Measurements from ENCODE around the gene CLEC19A. TPM values are rescaled to one million over a fixed set of nuclear protein-coding genes. Genes with fewer than 3 reads are reported as not detected.
"Not testable (repeated sequence)": the region's sequence is repeated elsewhere in the genome, so short reads cannot be mapped to it uniquely, and the experiment has no call there.

The CLEC19A gene
- total RNA-seq, 2 donors from 2014 or later, result not detected

GRCh38 chr16:19315889-19316433, 30.4 kb downstream of the CLEC19A start:
- no peak for DNase-seq (ENCODE audit: low spot score)
- H3K36me3 Mint-ChIP-seq, result no peaks in the 10 kb centered on the region
- no peak overlapping the region for H3K4me3 Mint-ChIP-seq
- H3K27me3 Mint-ChIP-seq, result peaks cover under 1 to 3% of the 10 kb centered on the region in 2 donors
- H3K4me1 Mint-ChIP-seq (ENCODE audit: low read depth in 2 of 2), result no peaks in the 10 kb centered on the region
- no peak overlapping the region for H3K27ac Mint-ChIP-seq
- ATAC-seq, result no peak
- no peaks in the 10 kb centered on the region for H3K9me3 Mint-ChIP-seq

- Mint-ChIP-seq H3K27me3 (peaks cover 5 to 7% of the 10 kb centered on the region in 2 donors), H3K4me3 (no peak overlapping the region), H3K36me3 (no peaks in the 10 kb centered on the region), H3K9me3 (peaks cover 2% of the 10 kb centered on the region), H3K4me1 (ENCODE audit: low read depth in 2 of 2) (no peaks in the 10 kb centered on the region), H3K27ac (no peak overlapping the region)
- no peak for ATAC-seq
- DNase-seq (ENCODE audit: low spot score), result no peak
These were observed 31.3 kb downstream of the CLEC19A start for GRCh38 chr16:19316846-19317245.

DNA sequence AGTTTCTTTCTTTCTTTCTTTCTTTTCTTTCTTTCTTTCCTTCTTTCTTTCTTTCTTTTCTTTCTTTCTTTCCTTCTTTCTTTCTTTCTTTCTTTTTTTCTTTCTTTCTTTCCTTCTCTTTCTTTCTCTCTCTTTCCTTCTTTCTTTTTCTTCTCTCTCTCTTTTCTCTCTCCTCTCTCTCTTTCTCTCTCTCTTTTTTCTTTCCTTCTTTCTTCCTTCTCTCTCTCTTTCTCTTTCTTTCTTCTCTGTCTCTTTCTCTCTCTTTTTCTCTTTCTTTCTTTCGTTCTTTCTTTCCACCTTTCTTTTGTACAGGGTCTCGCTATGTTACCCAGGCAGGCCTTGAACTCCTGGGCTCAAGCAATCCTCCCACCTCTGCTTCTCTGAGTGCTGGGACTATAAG, 35.7 kb downstream of the CLEC19A start:
- not testable (repeated sequence) for H3K36me3 Mint-ChIP-seq; H3K9me3 Mint-ChIP-seq; H3K4me1 Mint-ChIP-seq (ENCODE audit: low read depth in 2 of 2); H3K27ac Mint-ChIP-seq; ATAC-seq; H3K4me3 Mint-ChIP-seq; DNase-seq (ENCODE audit: low spot score)
- peaks cover 7 to 11% of the 10 kb centered on the region in 2 donors for H3K27me3 Mint-ChIP-seq

GRCh38 chr16:19323596-19323995, 38.1 kb downstream of the CLEC19A start:
- Mint-ChIP-seq H3K27me3 (peaks cover 11 to 14% of the 10 kb centered on the region in 2 donors), H3K4me3 (no peak overlapping the region), H3K9me3 (peaks cover 2% of the 10 kb centered on the region), H3K36me3 (no peaks in the 10 kb centered on the region), H3K4me1 (ENCODE audit: low read depth in 2 of 2) (no peaks in the 10 kb centered on the region), H3K27ac (no peak overlapping the region)
- no peak for ATAC-seq
- no peak for DNase-seq (ENCODE audit: low spot score)

GRCh38 chr16:19328364-19328763, 42.8 kb downstream of the CLEC19A start:
- DNase-seq (ENCODE audit: low spot score) (no peak), ATAC-seq (no peak)
- Mint-ChIP-seq H3K4me3 (no peak overlapping the region), H3K36me3 (no peaks in the 10 kb centered on the region), H3K27ac (no peak overlapping the region), H3K9me3 (peaks cover 3% of the 10 kb centered on the region), H3K4me1 (ENCODE audit: low read depth in 2 of 2) (no peaks in the 10 kb centered on the region), H3K27me3 (peaks cover 5 to 14% of the 10 kb centered on the region in 2 donors)

GRCh38 chr16:19329932-19330331, 44.4 kb downstream of the CLEC19A start:
- Mint-ChIP-seq H3K9me3 (peaks cover 3% of the 10 kb centered on the region), H3K27ac (no peak overlapping the region), H3K36me3 (no peaks in the 10 kb centered on the region), H3K27me3 (peaks cover 3 to 14% of the 10 kb centered on the region in 2 donors), H3K4me3 (no peak overlapping the region), H3K4me1 (ENCODE audit: low read depth in 2 of 2) (no peaks in the 10 kb centered on the region)
- DNase-seq (ENCODE audit: low spot score) (no peak), ATAC-seq (no peak)

- no peak for ATAC-seq
- no peak overlapping the region for H3K27ac Mint-ChIP-seq
- H3K4me3 Mint-ChIP-seq, result no peak overlapping the region
- peaks cover 3% of the 10 kb centered on the region for H3K9me3 Mint-ChIP-seq
- no peaks in the 10 kb centered on the region for H3K4me1 Mint-ChIP-seq (ENCODE audit: low read depth in 2 of 2)
- no peaks in the 10 kb centered on the region for H3K36me3 Mint-ChIP-seq
- DNase-seq (ENCODE audit: low spot score), result no peak
- peaks cover 3 to 14% of the 10 kb centered on the region in 2 donors for H3K27me3 Mint-ChIP-seq
These were observed 45.4 kb downstream of the CLEC19A start for GRCh38 chr16:19330841-19331397.

GRCh38 chr16:19331794-19332193, 46.3 kb downstream of the CLEC19A start:
- Mint-ChIP-seq H3K36me3 (no peaks in the 10 kb centered on the region), H3K4me1 (ENCODE audit: low read depth in 2 of 2) (no peaks in the 10 kb centered on the region), H3K27ac (no peak overlapping the region), H3K9me3 (peaks cover 3% of the 10 kb centered on the region), H3K27me3 (peaks cover 3 to 20% of the 10 kb centered on the region in 2 donors), H3K4me3 (no peak overlapping the region)
- ATAC-seq (no peak), DNase-seq (ENCODE audit: low spot score) (no peak)

- Mint-ChIP-seq H3K9me3 (peaks cover 3% of the 10 kb centered on the region), H3K4me3 (no peak overlapping the region)
These were observed 52.8 kb downstream of the CLEC19A start for GRCh38 chr16:19338335-19338734.

GRCh38 chr16:19344224-19344801, 58.8 kb downstream of the CLEC19A start:
- peaks cover 15 to 41% of the 10 kb centered on the region in 2 donors for H3K27me3 Mint-ChIP-seq
- no peaks in the 10 kb centered on the region for H3K36me3 Mint-ChIP-seq
- peaks cover under 1% of the 10 kb centered on the region for H3K9me3 Mint-ChIP-seq
- ATAC-seq (no peak), DNase-seq (ENCODE audit: low spot score) (no peak)
- no peak overlapping the region for H3K4me3 Mint-ChIP-seq
- H3K4me1 Mint-ChIP-seq (ENCODE audit: low read depth in 2 of 2), result no peaks in the 10 kb centered on the region
- no peak overlapping the region for H3K27ac Mint-ChIP-seq

More at GRCh38 chr16:19338335-19338734, 52.8 kb downstream of the CLEC19A start:
- no peaks in the 10 kb centered on the region for H3K36me3 Mint-ChIP-seq
- ATAC-seq (no peak), DNase-seq (ENCODE audit: low spot score) (no peak)
- no peak overlapping the region for H3K27ac Mint-ChIP-seq
- no peaks in the 10 kb centered on the region for H3K4me1 Mint-ChIP-seq (ENCODE audit: low read depth in 2 of 2)
- peaks cover 4 to 30% of the 10 kb centered on the region in 2 donors for H3K27me3 Mint-ChIP-seq

DNA sequence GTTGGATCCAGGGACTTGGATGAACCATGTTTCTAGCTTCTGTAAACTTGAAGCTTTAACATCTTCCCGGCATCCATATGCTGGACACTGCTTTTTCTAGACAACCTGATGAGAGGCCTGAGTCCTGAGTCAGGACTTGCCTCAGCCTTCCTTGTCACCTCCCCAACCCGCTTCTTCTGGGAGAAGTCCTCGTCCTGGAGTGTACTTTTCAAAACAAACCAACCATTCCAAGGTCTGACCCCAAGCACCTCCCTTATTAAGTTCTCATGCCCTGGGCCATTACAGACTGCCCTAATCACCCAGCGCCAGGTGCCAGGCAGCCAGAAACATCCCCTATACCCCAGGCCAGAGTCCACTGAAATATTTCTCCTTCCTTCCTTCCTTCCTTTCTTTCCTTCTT, 59.4 kb downstream of the CLEC19A start:
- no peak overlapping the region for H3K27ac Mint-ChIP-seq
- no peaks in the 10 kb centered on the region for H3K4me1 Mint-ChIP-seq (ENCODE audit: low read depth in 2 of 2)
- no peaks in the 10 kb centered on the region for H3K36me3 Mint-ChIP-seq
- no peak for DNase-seq (ENCODE audit: low spot score)
- H3K9me3 Mint-ChIP-seq, result no peaks in the 10 kb centered on the region
- peaks cover 15 to 38% of the 10 kb centered on the region in 2 donors for H3K27me3 Mint-ChIP-seq
- H3K4me3 Mint-ChIP-seq, result no peak overlapping the region
- no peak for ATAC-seq

GRCh38 chr16:19346335-19346922, 60.9 kb downstream of the CLEC19A start:
- Mint-ChIP-seq H3K27ac (no peak overlapping the region), H3K4me3 (no peak overlapping the region), H3K27me3 (peaks cover 15 to 35% of the 10 kb centered on the region in 2 donors), H3K9me3 (no peaks in the 10 kb centered on the region), H3K36me3 (no peaks in the 10 kb centered on the region), H3K4me1 (ENCODE audit: low read depth in 2 of 2) (no peaks in the 10 kb centered on the region)
- DNase-seq (ENCODE audit: low spot score) (no peak), ATAC-seq (no peak)

GRCh38 chr16:19348125-19348524, 62.6 kb downstream of the CLEC19A start:
- Mint-ChIP-seq H3K4me1 (ENCODE audit: low read depth in 2 of 2) (no peaks in the 10 kb centered on the region), H3K27me3 (peaks cover 13 to 29% of the 10 kb centered on the region in 2 donors), H3K4me3 (no peak overlapping the region), H3K27ac (no peak overlapping the region), H3K36me3 (no peaks in the 10 kb centered on the region), H3K9me3 (no peaks in the 10 kb centered on the region)
- DNase-seq (ENCODE audit: low spot score), result no peak
- ATAC-seq, result no peak

DNA sequence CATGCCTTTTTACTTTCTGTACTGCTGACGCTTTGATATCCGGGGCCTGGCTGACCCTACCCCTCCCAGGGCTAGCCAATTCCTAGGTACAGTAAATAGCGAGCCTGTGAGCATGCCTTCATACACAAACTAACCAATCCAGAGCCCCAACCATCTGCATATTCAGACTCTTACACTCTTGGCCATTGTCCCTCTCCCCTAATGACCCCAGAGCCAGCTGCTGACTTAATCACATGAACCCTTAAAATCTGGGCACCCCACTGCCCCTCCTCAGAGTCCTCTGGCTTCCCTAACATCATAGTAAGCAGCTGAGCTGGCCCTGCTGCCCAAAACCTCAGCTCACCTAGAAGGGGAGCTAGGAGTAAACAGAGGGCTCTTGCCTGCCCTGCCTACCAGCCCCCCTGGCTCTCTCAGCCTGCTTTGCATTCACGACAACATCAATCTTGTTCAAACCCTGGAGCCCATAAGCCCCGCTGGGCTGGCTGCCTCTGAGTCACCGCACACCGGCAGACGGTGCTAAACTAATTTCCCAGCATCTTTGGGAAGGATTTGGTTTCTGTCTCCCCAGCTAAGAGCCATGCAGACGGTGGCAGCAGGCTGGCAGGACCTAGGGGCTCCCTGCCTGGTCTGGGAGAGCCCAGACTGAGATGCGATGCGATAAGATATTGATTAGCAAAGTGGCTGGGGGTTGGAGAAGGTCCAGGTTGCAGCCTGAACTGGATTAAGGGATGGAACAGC, 63.2 kb downstream of the CLEC19A start:
- no peak for DNase-seq (ENCODE audit: low spot score)
- no peak for ATAC-seq
- no peak overlapping the region for H3K4me3 Mint-ChIP-seq
- no peaks in the 10 kb centered on the region for H3K36me3 Mint-ChIP-seq
- peaks cover 13 to 22% of the 10 kb centered on the region in 2 donors for H3K27me3 Mint-ChIP-seq
- no peaks in the 10 kb centered on the region for H3K9me3 Mint-ChIP-seq
- H3K4me1 Mint-ChIP-seq (ENCODE audit: low read depth in 2 of 2), result no peaks in the 10 kb centered on the region
- H3K27ac Mint-ChIP-seq, result no peak overlapping the region

Measured in natural killer cell treated with Interleukin-12 subunit alpha and Interleukin-12 subunit beta and Interleukin-15 and Interleukin-18, amount 100 ng/mL, for 72 hours (primary cell).